GM23338 (cell line): ENCODE results near the gene CHGA. TPM values are rescaled to one million over a fixed set of nuclear protein-coding genes. Genes with fewer than 3 reads are reported as not detected.

ENCODE experiments used
- ATAC-seq: fragments of 200-7000 bp; cut with Tn5 transposase; 3 replicates; pipeline ENCODE4 v1.9.1; 2020
- DNase-seq: peaks from one replicate; pipeline ENCODE4 v3.0.0-alpha.2; 2015; ENCODE audit warnings: low spot score
- H2AFZ ChIP-seq: fragments of 200-600 bp; sonication (generic); 2 replicates; pipeline ENCODE4 v1.8.0; 2016; ENCODE audit warnings: antibody characterized with exemption, mild to moderate bottlenecking, moderate library complexity
- H3F3A ChIP-seq: fragments of 200-600 bp; sonication (generic); replicated peaks from 2 replicates; pipeline ENCODE4 v1.8.0; 2017; ENCODE audit warnings: antibody characterized with exemption, mixed run types, low read depth
- H3K27ac ChIP-seq: fragments of 200-600 bp; sonication (generic); 2 replicates; pipeline ENCODE4 v1.6.1; 2016; ENCODE audit warnings: low read depth
- H3K27me3 ChIP-seq: fragments of 200-600 bp; sonication (generic); 2 replicates; pipeline ENCODE4 v1.8.0; 2016; ENCODE audit warnings: mild to moderate bottlenecking, mixed run types, moderate library complexity; ENCODE audit not compliant: insufficient read depth
- H3K36me3 ChIP-seq: fragments of 200-600 bp; sonication (generic); 2 replicates; pipeline ENCODE4 v1.8.0; 2016; ENCODE audit warnings: mild to moderate bottlenecking; ENCODE audit not compliant: insufficient read depth
- H3K4me1 ChIP-seq: fragments of 200-600 bp; sonication (generic); 2 replicates; pipeline ENCODE4 v1.8.0; 2016; ENCODE audit warnings: mild to moderate bottlenecking, moderate library complexity; ENCODE audit not compliant: insufficient read depth
- H3K4me2 ChIP-seq: fragments of 200-600 bp; sonication (generic); 2 replicates; pipeline ENCODE4 v1.7.1; 2017; ENCODE audit warnings: mixed run types
- H3K4me3 ChIP-seq: fragments of 200-600 bp; sonication (generic); 2 replicates; pipeline ENCODE4 v1.6.1; 2016; ENCODE audit warnings: mixed run types
- H3K79me2 ChIP-seq: fragments of 200-600 bp; sonication (generic); replicated peaks from 2 replicates; pipeline ENCODE4 v1.8.0; 2017; ENCODE audit warnings: mild to moderate bottlenecking; ENCODE audit not compliant: insufficient read depth
- H3K9me2 ChIP-seq: fragments of 200-600 bp; sonication (generic); 2 replicates; pipeline ENCODE4 v1.8.0; 2017; ENCODE audit not compliant: insufficient read depth
- H4K20me1 ChIP-seq: fragments of 200-600 bp; sonication (generic); replicated peaks from 2 replicates; pipeline ENCODE4 v1.8.0; 2017; ENCODE audit warnings: mild to moderate bottlenecking; ENCODE audit not compliant: insufficient read depth
- H3K27ac Mint-ChIP-seq: 2 replicates; pipeline ENCODE4 v1.8.0; 2020; ENCODE audit warnings: inconsistent platforms, mild to moderate bottlenecking, moderate library complexity, mixed read lengths
- H3K27me3 Mint-ChIP-seq: 3 replicates; pipeline ENCODE4 v1.8.0; 2022; ENCODE audit warnings: low read depth, mild to moderate bottlenecking, moderate library complexity, mixed read lengths, inconsistent platforms; ENCODE audit not compliant: insufficient read depth, poor library complexity
- H3K36me3 Mint-ChIP-seq: 3 replicates; pipeline ENCODE4 v1.8.0; 2021; ENCODE audit warnings: low read depth, mild to moderate bottlenecking, inconsistent platforms, moderate library complexity, mixed read lengths
- H3K4me1 Mint-ChIP-seq: 3 replicates; pipeline ENCODE4 v1.8.0; 2020; ENCODE audit warnings: mild to moderate bottlenecking, inconsistent platforms, mixed read lengths
- H3K4me3 Mint-ChIP-seq: 3 replicates; pipeline ENCODE4 v1.8.0; 2021; ENCODE audit warnings: moderate library complexity, mild to moderate bottlenecking, inconsistent platforms, mixed read lengths
- H3K9me3 Mint-ChIP-seq: 3 replicates; pipeline ENCODE4 v1.8.0; 2020; ENCODE audit warnings: moderate library complexity, mild to moderate bottlenecking, inconsistent platforms, mixed read lengths
- CREB1 ChIP-seq: fragments of 250-450 bp; sonication (Bioruptor Pico); IDR thresholded peaks from 2 replicates; pipeline ENCODE4 v1.5.0; 2020; ENCODE audit warnings: low read depth, mild to moderate bottlenecking, moderate library complexity
- EZH2 ChIP-seq: fragments of 200-600 bp; sonication (generic); IDR thresholded peaks from one replicate; pipeline ENCODE4 v1.8.0; 2017; ENCODE audit warnings: antibody characterized with exemption, mild to moderate bottlenecking, low read depth; ENCODE audit not compliant: unreplicated experiment
- EZH2phosphoT487 ChIP-seq: fragments of 200-600 bp; sonication (generic); IDR thresholded peaks from one replicate; pipeline ENCODE4 v1.8.1; 2018; ENCODE audit warnings: antibody characterized with exemption; ENCODE audit not compliant: unreplicated experiment
- JUNB ChIP-seq: IDR thresholded peaks from one replicate; pipeline ENCODE4 v1.6.1; 2016; ENCODE audit warnings: antibody characterized with exemption; ENCODE audit not compliant: unreplicated experiment
- NANOG ChIP-seq: IDR thresholded peaks from 2 replicates; pipeline ENCODE4 v1.6.1; 2016; ENCODE audit warnings: antibody characterized with exemption, borderline replicate concordance
- POLR2AphosphoS5 ChIP-seq: IDR thresholded peaks from 2 replicates; pipeline ENCODE4 v1.6.1; 2016; ENCODE audit warnings: antibody characterized with exemption, low read depth
- REST ChIP-seq: IDR thresholded peaks from one replicate; pipeline ENCODE4 v1.6.1; 2018; ENCODE audit warnings: antibody characterized with exemption; ENCODE audit not compliant: unreplicated experiment
- STAT1 ChIP-seq: IDR thresholded peaks from one replicate; pipeline ENCODE4 v1.6.1; 2016; ENCODE audit warnings: antibody characterized with exemption; ENCODE audit not compliant: unreplicated experiment
- ZNF114 ChIP-seq: fragments of 250-450 bp; sonication (Bioruptor Pico); IDR thresholded peaks from 2 replicates; pipeline ENCODE4 v1.5.0; 2020; ENCODE audit warnings: mild to moderate bottlenecking, moderate library complexity
- ZNF331 ChIP-seq: fragments of 250-450 bp; sonication (Bioruptor Pico); IDR thresholded peaks from 2 replicates; pipeline ENCODE4 v1.5.0; 2020; ENCODE audit warnings: low read depth, mild to moderate bottlenecking, moderate library complexity
- ZNF462 ChIP-seq: fragments of 250-450 bp; sonication (Bioruptor Pico); IDR thresholded peaks from 2 replicates; pipeline ENCODE4 v1.5.0; 2020; ENCODE audit warnings: mild to moderate bottlenecking, moderate library complexity
- polyA plus RNA-seq: library from polyadenylated mRNA; unstranded; fragments of >200 nt; fragmentation: Nextera tagmentation; extraction: Ambion mirVana; gene quantifications from 2 replicates; pipeline ENCODE4 v1.2.1, GENCODE V29; 2016
- total RNA-seq: library from RNA; depleted of rRNA; stranded (reverse); fragments of >200 nt; shearing (Covaris generic); gene quantifications from 2 replicates; pipeline ENCODE4 v1.2.3, GENCODE V29; 2014

CHGA gene
- total and polyA plus RNA-seq, 2 experiments from 2014 or later, result 13.9 to 19.6 TPM

- Mint-ChIP-seq H3K4me1 (peaks cover 16% of the 10 kb centered on the region), H3K36me3 (no peaks in the 10 kb centered on the region), H3K27ac (no peak overlapping the region), H3K4me3 (no peak overlapping the region), H3K9me3 (peaks cover 6% of the 10 kb centered on the region), H3K27me3 (peaks cover 13% of the 10 kb centered on the region)
- DNase-seq (no peak), ATAC-seq (no peak)
- Histone ChIP-seq H2AFZ (peak overlapping the region; percentile 23; the same call in 1 of the 2 replicates), H3K27ac (no peak overlapping the region), H3F3A (no peaks in the 10 kb centered on the region), H3K4me2 (no peak overlapping the region), H3K4me1 (no peaks in the 10 kb centered on the region; the same call in 1 of the 2 replicates), H3K27me3 (peaks cover 3% of the 10 kb centered on the region; the same call in 1 of the 2 replicates), H3K4me3 (no peak overlapping the region), H3K79me2 (no peaks in the 10 kb centered on the region), H3K36me3 (no peaks in the 10 kb centered on the region), H3K9me2 (no peaks in the 10 kb centered on the region), H4K20me1 (no peaks in the 10 kb centered on the region)
- TF ChIP-seq STAT1 (no peak), ZNF331 (CRISPR knock-in tag) (no peak), CREB1 (no peak), ZNF462 (no peak), POLR2AphosphoS5 (no peak), NANOG (no peak), REST (no peak), EZH2phosphoT487 (no peak), ZNF114 (CRISPR knock-in tag) (no peak), EZH2 (no peak), JUNB (no peak)
Observed at GRCh38 chr14:92897922-92898565, 24.9 kb upstream of the CHGA start.
